Natural killer cell (primary cell): ENCODE data around the gene CCDC102A. TPM values are rescaled to one million over a fixed set of nuclear protein-coding genes. Genes with fewer than 3 reads are reported as not detected.
A peak's percentile ranks its signal among the peaks of the same experiment; 100 is the strongest.

Experiments used
- ATAC-seq, 3 donors: fragments of 150-1000 bp in 2 of 3; fragments of 200-7000 bp in 1 of 3; cut with Tn5 transposase; 1 replicate in 1 of 3; 2 replicates in 2 of 3; pipeline ENCODE4 v1.10.0; 2021; ENCODE audit warnings: mild to moderate bottlenecking in 2 of 3, moderate library complexity in 2 of 3
- DNase-seq, 2 donors: peaks; one replicate each; pipeline versions ENCODE4 v3.0.0 to v3.0.0-alpha.2; 2013 to 2021; ENCODE audit warnings: mixed read lengths in 1 of 2
- H3K27ac ChIP-seq: one replicate; pipeline ENCODE4 v1.5.1; 2013; ENCODE audit warnings: mild to moderate bottlenecking, low read length
- H3K27me3 ChIP-seq: one replicate; pipeline ENCODE4 v1.6.1; 2013; ENCODE audit warnings: low read length; ENCODE audit not compliant: control insufficient read depth, insufficient read depth
- H3K36me3 ChIP-seq: one replicate; pipeline ENCODE4 v1.6.1; 2013; ENCODE audit warnings: low read length; ENCODE audit not compliant: control insufficient read depth, insufficient read depth
- H3K4me1 ChIP-seq: one replicate; pipeline ENCODE4 v1.6.1; 2013; ENCODE audit warnings: low read length; ENCODE audit not compliant: control insufficient read depth, insufficient read depth
- H3K4me3 ChIP-seq: one replicate; pipeline ENCODE4 v1.5.1; 2013; ENCODE audit warnings: low read length
- H3K9me3 ChIP-seq: one replicate; pipeline ENCODE4 v1.6.1; 2013; ENCODE audit warnings: low read length; ENCODE audit not compliant: control insufficient read depth, insufficient read depth
- H3K27ac Mint-ChIP-seq, 2 donors: one replicate each; pipeline ENCODE4 v1.8.0; 2022; ENCODE audit warnings: mild to moderate bottlenecking in 2 of 2, mixed read lengths in 2 of 2, moderate library complexity in 1 of 2
- H3K27me3 Mint-ChIP-seq, 2 donors: one replicate each; pipeline ENCODE4 v1.8.0; 2022; ENCODE audit warnings: low read depth in 2 of 2, mixed read lengths in 2 of 2
- H3K36me3 Mint-ChIP-seq: one replicate; pipeline ENCODE4 v1.8.0; 2022; ENCODE audit warnings: mixed read lengths
- H3K4me1 Mint-ChIP-seq, 2 donors: one replicate each; pipeline ENCODE4 v1.8.0; 2022; ENCODE audit warnings: mixed read lengths in 2 of 2
- H3K4me3 Mint-ChIP-seq: one replicate; pipeline ENCODE4 v1.8.0; 2022; ENCODE audit warnings: mild to moderate bottlenecking, moderate library complexity, mixed read lengths
- H3K9me3 Mint-ChIP-seq, 2 donors: one replicate each; pipeline ENCODE4 v1.8.0; 2022; ENCODE audit warnings: mixed read lengths in 2 of 2
- WGBS: methylation state at CpG from one replicate; pipeline ENCODE4 v1.1.7; 2013; ENCODE audit warnings: missing lambda C conversion rate; ENCODE audit not compliant: insufficient coverage; 5-methylcytosine and 5-hydroxymethylcytosine counted together
- intact Hi-C: fragments of 100-400 bp; cut with micrococcal nuclease; formaldehyde crosslinking; loops from one replicate; pipeline ENCODE4 v1.14.2; 2022
- total RNA-seq, 4 donors: library from RNA; stranded (reverse); fragments of 120-200 nt in 1 of 4; gene quantifications; one replicate each; pipeline versions ENCODE4 v1.2.3 to v1.2.4, GENCODE V29; 2013 to 2022
- TF ChIP-seq, protein P1 (sequence below): fragments of 200-600 bp; IDR thresholded peaks from one replicate; pipeline ENCODE4 v1.8.0; 2022; ENCODE audit warnings: antibody characterized with exemption

Gene CCDC102A
- total RNA-seq, 3 donors from 2014 or later (not counting 1 experiment from before 2014, with no cell fraction given) = 15.5 to 24.4 (median 17.1) TPM

DNA sequence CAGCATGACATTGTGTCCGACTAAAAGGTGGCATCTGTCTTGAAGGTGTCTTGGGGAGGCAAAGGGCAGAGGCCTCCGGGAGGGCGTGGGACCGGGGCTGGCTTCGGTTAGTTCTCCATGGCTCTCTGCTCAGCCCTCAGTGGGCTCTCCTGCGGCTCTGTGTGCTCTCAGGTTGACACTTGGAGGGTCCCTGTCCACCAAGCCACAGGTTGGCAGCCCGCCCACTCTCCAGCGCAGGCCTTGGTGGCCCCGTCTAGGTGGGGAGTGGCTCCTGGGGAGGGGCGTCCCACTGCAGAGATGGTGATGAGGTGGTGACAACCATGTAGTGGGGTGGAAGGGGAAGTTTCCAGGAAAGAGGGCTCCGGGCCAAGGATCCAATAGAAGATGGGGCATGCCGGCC is 37.7 kb upstream of the CCDC102A start:
- no peaks in the 10 kb centered on the region for H3K27me3 ChIP-seq
- Mint-ChIP-seq H3K9me3 (peaks cover 2 to 6% of the 10 kb centered on the region in 2 donors), H3K27me3 (no peaks in the 10 kb centered on the region), H3K4me3 (no peak overlapping the region), H3K27ac (peak overlapping the region; percentile 62 to 83), H3K36me3 (peaks cover 11% of the 10 kb centered on the region), H3K4me1 (peaks cover 36 to 53% of the 10 kb centered on the region in 2 donors)
- no peak overlapping the region for H3K4me3 ChIP-seq
- no peaks in the 10 kb centered on the region for H3K9me3 ChIP-seq
- H3K27ac ChIP-seq = no peak overlapping the region
- DNase-seq (no peak), ATAC-seq (no peak)
- peaks cover 54% of the 10 kb centered on the region for H3K36me3 ChIP-seq
- WGBS = 91% methylated on average over 12 of the region's 12 CpGs
- H3K4me1 ChIP-seq = peaks cover 35% of the 10 kb centered on the region
- intact Hi-C loops = loop anchor here (10.0 kb wide), 1 partner anchor 321 kb away; no protein-coding TSS in a partner anchor
- TF ChIP-seq, protein P1, sequence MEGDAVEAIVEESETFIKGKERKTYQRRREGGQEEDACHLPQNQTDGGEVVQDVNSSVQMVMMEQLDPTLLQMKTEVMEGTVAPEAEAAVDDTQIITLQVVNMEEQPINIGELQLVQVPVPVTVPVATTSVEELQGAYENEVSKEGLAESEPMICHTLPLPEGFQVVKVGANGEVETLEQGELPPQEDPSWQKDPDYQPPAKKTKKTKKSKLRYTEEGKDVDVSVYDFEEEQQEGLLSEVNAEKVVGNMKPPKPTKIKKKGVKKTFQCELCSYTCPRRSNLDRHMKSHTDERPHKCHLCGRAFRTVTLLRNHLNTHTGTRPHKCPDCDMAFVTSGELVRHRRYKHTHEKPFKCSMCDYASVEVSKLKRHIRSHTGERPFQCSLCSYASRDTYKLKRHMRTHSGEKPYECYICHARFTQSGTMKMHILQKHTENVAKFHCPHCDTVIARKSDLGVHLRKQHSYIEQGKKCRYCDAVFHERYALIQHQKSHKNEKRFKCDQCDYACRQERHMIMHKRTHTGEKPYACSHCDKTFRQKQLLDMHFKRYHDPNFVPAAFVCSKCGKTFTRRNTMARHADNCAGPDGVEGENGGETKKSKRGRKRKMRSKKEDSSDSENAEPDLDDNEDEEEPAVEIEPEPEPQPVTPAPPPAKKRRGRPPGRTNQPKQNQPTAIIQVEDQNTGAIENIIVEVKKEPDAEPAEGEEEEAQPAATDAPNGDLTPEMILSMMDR = no peak

DNA sequence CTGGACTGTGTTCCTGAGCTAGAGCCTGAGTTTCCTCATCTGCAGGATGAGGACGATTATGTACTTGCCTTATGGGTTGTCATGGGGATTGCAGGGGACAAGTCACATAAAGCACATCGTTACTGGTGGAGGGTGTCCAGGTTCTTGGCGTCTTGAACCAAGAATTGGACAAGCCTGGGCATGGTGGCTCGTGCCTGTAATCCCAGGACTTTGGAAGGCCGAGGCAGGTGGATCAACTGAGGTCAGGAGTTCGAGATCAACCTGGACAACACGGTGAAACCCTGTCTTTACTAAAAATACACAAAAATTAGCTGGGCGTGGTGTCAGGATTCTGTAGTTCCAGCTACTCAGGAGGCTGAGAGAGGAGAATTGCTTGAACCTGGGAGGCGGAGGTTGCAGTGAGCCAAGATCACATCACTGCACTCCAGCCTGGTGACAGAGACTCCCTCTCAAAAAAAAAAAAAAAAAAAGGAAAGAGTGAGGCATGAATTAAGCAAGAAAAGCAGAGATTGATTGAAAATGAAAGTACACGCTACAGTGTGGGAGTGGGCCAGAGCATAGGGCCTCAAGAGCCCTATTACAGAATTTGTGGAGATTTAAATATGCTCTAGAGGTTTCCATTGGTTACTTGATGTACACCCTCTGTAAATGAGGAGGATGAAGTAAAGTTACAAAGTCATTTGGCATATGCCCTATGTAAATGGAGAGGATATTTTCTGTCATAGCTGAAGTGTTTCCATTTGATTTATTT is 36.8 kb upstream of the CCDC102A start:
- no peak overlapping the region for H3K4me3 Mint-ChIP-seq
- peaks cover 27 to 53% of the 10 kb centered on the region in 2 donors for H3K4me1 Mint-ChIP-seq
- H3K27ac Mint-ChIP-seq = peak overlapping the region; percentile 62 to 83
- peaks cover 2 to 6% of the 10 kb centered on the region in 2 donors for H3K9me3 Mint-ChIP-seq
- no peaks in the 10 kb centered on the region for H3K27me3 Mint-ChIP-seq
- Histone ChIP-seq H3K4me3 (no peak overlapping the region), H3K36me3 (peaks cover 63% of the 10 kb centered on the region), H3K27ac (no peak overlapping the region), H3K4me1 (peaks cover 25% of the 10 kb centered on the region), H3K27me3 (no peaks in the 10 kb centered on the region), H3K9me3 (no peaks in the 10 kb centered on the region)
- TF ChIP-seq, protein P1 = no peak
- DNase-seq (no peak), ATAC-seq (no peak)
- WGBS = 91% methylated on average over 9 of the region's 10 CpGs
- intact Hi-C loops = loop anchor here (10.0 kb wide), 1 partner anchor 322 kb away; no protein-coding TSS in a partner anchor
- H3K36me3 Mint-ChIP-seq = peaks cover 13% of the 10 kb centered on the region

DNA sequence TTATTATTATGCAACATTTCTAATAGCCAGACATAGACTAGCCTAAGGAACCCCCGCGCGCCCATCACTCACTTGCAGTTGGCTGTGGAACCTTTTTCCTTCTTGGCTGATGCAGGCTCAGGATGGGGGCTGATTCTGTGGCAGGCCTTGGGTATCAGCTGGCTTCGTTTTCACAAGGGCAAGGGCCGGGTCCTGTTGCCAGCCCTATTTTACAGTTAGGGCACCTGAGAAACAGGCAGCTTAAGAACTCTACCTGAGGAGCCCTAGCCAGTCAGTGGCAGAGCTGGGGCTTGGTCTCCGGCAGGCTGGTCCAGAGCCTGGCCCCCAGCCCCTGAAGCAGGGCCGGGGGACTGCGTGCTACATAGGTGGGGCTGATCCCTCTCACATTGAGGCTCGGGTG is 34.7 kb upstream of the CCDC102A start:
- Mint-ChIP-seq H3K4me3 (no peak overlapping the region), H3K9me3 (peaks cover 2 to 6% of the 10 kb centered on the region in 2 donors), H3K27ac (peak overlapping the region in 1 of 2 donors; percentile 83), H3K4me1 (peaks cover 15 to 47% of the 10 kb centered on the region in 2 donors), H3K36me3 (peaks cover 13% of the 10 kb centered on the region), H3K27me3 (no peaks in the 10 kb centered on the region)
- Histone ChIP-seq H3K27me3 (no peaks in the 10 kb centered on the region), H3K4me3 (no peak overlapping the region), H3K9me3 (no peaks in the 10 kb centered on the region), H3K36me3 (peaks cover 82% of the 10 kb centered on the region), H3K27ac (no peak overlapping the region), H3K4me1 (peaks cover 5% of the 10 kb centered on the region)
- TF ChIP-seq, protein P1 = no peak
- DNase-seq (no peak), ATAC-seq (no peak)
- 90% methylated on average over 9 of the region's 9 CpGs for WGBS
- intact Hi-C loops = loop anchor here (10.0 kb wide), 1 partner anchor 324 kb away; no protein-coding TSS in a partner anchor
